ENCODE results near the gene BRINP3. TPM values are rescaled to one million over a fixed set of nuclear protein-coding genes. Genes with fewer than 3 reads are reported as not detected.

BRINP3 gene
- total and polyA plus RNA-seq, 11 donors, result 0.15 to 2.7 (median 0.41) TPM; not detected in 3

DNA sequence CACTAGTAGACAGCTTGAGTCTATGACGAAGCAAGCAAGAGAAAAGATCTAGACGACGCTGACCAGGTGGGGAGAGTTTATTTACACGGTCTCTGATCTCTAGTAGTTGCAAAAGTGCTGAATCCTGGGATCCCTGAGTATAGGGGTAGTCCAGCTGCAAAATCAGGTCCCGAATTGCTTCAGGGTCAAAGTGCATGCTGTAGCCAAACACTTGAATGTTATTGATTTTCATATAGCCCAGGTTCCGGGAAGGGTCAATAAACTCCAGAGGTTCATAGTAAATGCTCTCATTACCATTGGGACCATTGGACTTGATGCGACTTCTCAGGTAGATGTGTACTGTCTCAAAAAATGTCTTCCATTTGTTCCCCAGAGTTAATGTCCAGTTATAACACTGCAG is 379.6 kb downstream of the BRINP3 start:
- no peak for ATAC-seq
- no peak for TF ChIP-seq POLR2A (IDR thresholded peaks at IDR 0.05)
- TF ChIP-seq, protein P1, sequence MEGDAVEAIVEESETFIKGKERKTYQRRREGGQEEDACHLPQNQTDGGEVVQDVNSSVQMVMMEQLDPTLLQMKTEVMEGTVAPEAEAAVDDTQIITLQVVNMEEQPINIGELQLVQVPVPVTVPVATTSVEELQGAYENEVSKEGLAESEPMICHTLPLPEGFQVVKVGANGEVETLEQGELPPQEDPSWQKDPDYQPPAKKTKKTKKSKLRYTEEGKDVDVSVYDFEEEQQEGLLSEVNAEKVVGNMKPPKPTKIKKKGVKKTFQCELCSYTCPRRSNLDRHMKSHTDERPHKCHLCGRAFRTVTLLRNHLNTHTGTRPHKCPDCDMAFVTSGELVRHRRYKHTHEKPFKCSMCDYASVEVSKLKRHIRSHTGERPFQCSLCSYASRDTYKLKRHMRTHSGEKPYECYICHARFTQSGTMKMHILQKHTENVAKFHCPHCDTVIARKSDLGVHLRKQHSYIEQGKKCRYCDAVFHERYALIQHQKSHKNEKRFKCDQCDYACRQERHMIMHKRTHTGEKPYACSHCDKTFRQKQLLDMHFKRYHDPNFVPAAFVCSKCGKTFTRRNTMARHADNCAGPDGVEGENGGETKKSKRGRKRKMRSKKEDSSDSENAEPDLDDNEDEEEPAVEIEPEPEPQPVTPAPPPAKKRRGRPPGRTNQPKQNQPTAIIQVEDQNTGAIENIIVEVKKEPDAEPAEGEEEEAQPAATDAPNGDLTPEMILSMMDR (IDR thresholded peaks at IDR 0.05), result no peak
- WGBS, 4 donors, result 80 to 90% (median 84%) methylated on average over 7 of the region's 7 CpGs

DNA sequence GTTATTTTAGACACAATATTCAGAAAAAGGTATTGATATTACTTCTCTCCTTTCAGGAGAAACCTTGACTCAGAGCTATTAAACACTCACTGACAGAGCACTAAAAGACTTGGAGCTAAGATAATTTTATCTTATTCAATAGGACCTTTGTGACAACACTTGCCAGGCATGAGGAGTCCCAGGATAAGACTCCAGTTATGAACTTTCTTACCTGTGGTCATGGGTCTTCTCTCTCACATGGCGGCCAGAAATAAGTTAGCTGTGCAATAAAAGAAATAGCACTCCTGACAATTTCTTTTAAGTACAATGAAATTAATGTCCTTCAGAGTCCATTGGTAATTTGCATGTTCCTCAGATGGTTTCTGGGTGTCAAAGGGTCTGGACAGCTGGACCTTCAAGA is 382.1 kb downstream of the BRINP3 start:
- no peak for TF ChIP-seq POLR2A (IDR thresholded peaks at IDR 0.05)
- TF ChIP-seq, protein P1 (IDR thresholded peaks at IDR 0.05), result no peak
- Histone ChIP-seq H3K4me1 (no peaks in the 10 kb centered on the region), H3K4me3 (no peak overlapping the region), H3K27me3 (no peaks in the 10 kb centered on the region), H3K27ac (no peak overlapping the region), H3K9me3 (peaks cover 0 to 6% (median 0%) of the 10 kb centered on the region in 12 donors), H3K36me3 (no peaks in the 10 kb centered on the region)
- DNase-seq (no peak), ATAC-seq (no peak)
- intact Hi-C loops (cut with DNase I), result no loop called here
- 85 to 94% (median 90%) methylated on average over 1 of the region's 1 CpG for WGBS, 4 donors

More for the DNA sequence above, 379.6 kb downstream of the BRINP3 start:
- Histone ChIP-seq H3K9me3 (peaks cover 0 to 6% (median 0%) of the 10 kb centered on the region in 12 donors), H3K27ac (no peak overlapping the region), H3K4me3 (no peak overlapping the region), H3K36me3 (no peaks in the 10 kb centered on the region), H3K4me1 (no peaks in the 10 kb centered on the region), H3K27me3 (no peaks in the 10 kb centered on the region)
- no peak for DNase-seq
- intact Hi-C loops (cut with DNase I), result no loop called here

DNA sequence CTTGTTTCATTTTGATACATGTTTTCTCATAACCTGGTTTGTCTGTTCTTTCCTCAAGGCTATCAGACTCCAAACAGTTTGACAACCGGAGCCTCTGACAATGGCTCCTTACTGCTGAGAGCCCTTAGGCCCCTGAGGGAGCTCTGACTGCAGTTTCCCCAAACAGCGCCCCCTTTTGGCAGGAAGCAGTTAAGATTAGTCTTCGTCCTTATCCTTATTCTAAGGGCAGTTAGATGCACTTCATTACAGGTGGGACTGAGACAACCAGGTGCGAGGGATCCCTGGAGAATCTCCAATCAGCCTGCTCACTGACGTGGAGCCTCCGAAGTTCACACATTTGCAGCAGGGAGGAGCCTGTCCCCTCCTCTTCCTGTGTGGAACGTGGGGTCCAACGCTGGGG is 393.1 kb downstream of the BRINP3 start:
- no peaks in the 10 kb centered on the region for H3K27me3 ChIP-seq
- ATAC-seq (no peak), DNase-seq (no peak)
- WGBS, 4 donors, result 53 to 58% (median 53%) methylated on average over 8 of the region's 8 CpGs
- TF ChIP-seq POLR2A (IDR thresholded peaks at IDR 0.05), result no peak
- TF ChIP-seq, protein P1 (IDR thresholded peaks at IDR 0.05), result peak in 1 of 12 donors; percentile 16
- no peaks in the 10 kb centered on the region for H3K4me1 ChIP-seq
- no peak overlapping the region for H3K4me3 ChIP-seq
- H3K36me3 ChIP-seq, result no peaks in the 10 kb centered on the region
- peaks cover 0 to 13% (median 0%) of the 10 kb centered on the region in 12 donors for H3K9me3 ChIP-seq
- H3K27ac ChIP-seq, result no peak overlapping the region
- intact Hi-C loops (cut with DNase I), result no loop called here

DNA sequence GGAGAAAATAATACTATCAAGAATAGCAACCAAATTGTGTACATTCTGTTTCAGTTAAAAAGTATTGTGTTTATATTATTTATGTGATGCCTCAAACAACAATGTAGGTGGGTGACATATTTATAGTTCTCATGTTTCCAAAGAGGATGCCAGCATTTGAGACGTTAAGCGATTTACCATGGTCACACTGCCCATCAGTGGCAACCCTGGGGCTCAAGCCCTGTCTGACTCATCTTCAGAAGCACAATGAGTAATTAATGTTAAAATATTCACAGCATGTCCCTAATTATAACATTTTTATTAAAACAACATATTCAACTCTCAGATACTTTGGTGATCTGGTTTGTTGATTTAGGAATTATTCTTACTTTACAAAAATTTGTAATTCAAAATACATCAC is 409.4 kb downstream of the BRINP3 start:
- WGBS, 4 donors, result 76 to 82% (median 81%) methylated on average over 2 of the region's 2 CpGs
- no peak for TF ChIP-seq POLR2A (IDR thresholded peaks at IDR 0.05)
- TF ChIP-seq, protein P1 (IDR thresholded peaks at IDR 0.05), result no peak
- Histone ChIP-seq H3K4me3 (no peak overlapping the region), H3K27ac (no peak overlapping the region), H3K36me3 (no peaks in the 10 kb centered on the region), H3K9me3 (peaks cover 0 to 8% (median 0%) of the 10 kb centered on the region in 12 donors), H3K4me1 (no peaks in the 10 kb centered on the region), H3K27me3 (no peaks in the 10 kb centered on the region)
- DNase-seq (no peak), ATAC-seq (no peak)
- intact Hi-C loops (cut with DNase I), result no loop called here
